Brain microvascular endothelial cell (primary cell): ENCODE measurements around the gene FBN1.

Source experiments
- DNase-seq: peaks from one replicate; pipeline ENCODE4 v3.0.0-alpha.2; 2020
- H3K27ac ChIP-seq: fragments of 250-450 bp; sonication (Bioruptor Pico); 2 replicates; pipeline ENCODE4 v1.5.1; 2020; ENCODE audit warnings: mild to moderate bottlenecking, moderate library complexity
- H3K27me3 ChIP-seq: fragments of 250-450 bp; sonication (Bioruptor Pico); replicated peaks from 2 replicates; pipeline ENCODE4 v1.5.1; 2020; ENCODE audit warnings: mild to moderate bottlenecking
- H3K36me3 ChIP-seq: fragments of 250-450 bp; sonication (Bioruptor Pico); replicated peaks from 2 replicates; pipeline ENCODE4 v1.5.1; 2020; ENCODE audit warnings: mild to moderate bottlenecking
- H3K4me3 ChIP-seq: 2 replicates; pipeline ENCODE4 v1.5.1; 2011; ENCODE audit warnings: low read depth, mild to moderate bottlenecking, control low read depth, low read length, moderate library complexity
- CTCF ChIP-seq: IDR thresholded peaks from 2 replicates; pipeline ENCODE4 v1.5.1; 2011; ENCODE audit warnings: low read depth, mild to moderate bottlenecking, moderate library complexity, low read length, control low read depth, inconsistent platforms; ENCODE audit errors: missing control alignments
- in situ Hi-C: cut with HindIII; loops from 2 replicates; pipeline ENCODE4 v1.10.0; 2017; ENCODE audit warnings: low sequenced_read_pairs, low pct_ligation_motif_present

FBN1 gene

GRCh38 chr15:48520376-48521155 lies 124.9 kb downstream of the FBN1 start:
- Histone ChIP-seq H3K4me3 (no peak overlapping the region), H3K27ac (no peak overlapping the region), H3K36me3 (peaks cover 77% of the 10 kb centered on the region), H3K27me3 (no peaks in the 10 kb centered on the region)
- no peak for TF ChIP-seq CTCF
- DNase-seq = no peak
- in situ Hi-C loops = no loop called here

GRCh38 chr15:48516121-48516520 lies 129.4 kb downstream of the FBN1 start:
- DNase-seq = no peak
- Histone ChIP-seq H3K36me3 (peaks cover 86% of the 10 kb centered on the region), H3K27me3 (no peaks in the 10 kb centered on the region), H3K4me3 (no peak overlapping the region), H3K27ac (no peak overlapping the region)
- in situ Hi-C loops = no loop called here
- no peak for TF ChIP-seq CTCF

- H3K27me3 ChIP-seq = no peaks in the 10 kb centered on the region
- H3K36me3 ChIP-seq = peaks cover 86% of the 10 kb centered on the region
- in situ Hi-C loops = no loop called here
- DNase-seq = no peak
- no peak overlapping the region for H3K4me3 ChIP-seq
- no peak overlapping the region for H3K27ac ChIP-seq
- TF ChIP-seq CTCF = no peak
Measured at GRCh38 chr15:48515500-48515899, 130.0 kb downstream of the FBN1 start.

- DNase-seq = no peak
- H3K27me3 ChIP-seq = no peaks in the 10 kb centered on the region
- H3K4me3 ChIP-seq = no peak overlapping the region
- peaks cover 85% of the 10 kb centered on the region for H3K36me3 ChIP-seq
- H3K27ac ChIP-seq = no peak overlapping the region
- no peak for TF ChIP-seq CTCF
- in situ Hi-C loops = no loop called here
Measured at GRCh38 chr15:48514103-48514816, 131.2 kb downstream of the FBN1 start.

GRCh38 chr15:48510976-48511375 lies 134.5 kb downstream of the FBN1 start:
- TF ChIP-seq CTCF = no peak
- Histone ChIP-seq H3K4me3 (no peak overlapping the region), H3K27ac (peak overlapping the region; percentile 9), H3K36me3 (peaks cover 90% of the 10 kb centered on the region), H3K27me3 (no peaks in the 10 kb centered on the region)
- DNase-seq = peak; percentile 33
- in situ Hi-C loops = no loop called here
